Occipital lobe (tissue), 3 donors: Measurements from ENCODE around the gene MLLT6. TPM values are rescaled to one million over a fixed set of nuclear protein-coding genes. Genes with fewer than 3 reads are reported as not detected.

Experiments
- DNase-seq: peaks from one replicate; lab custom pipeline; 2025; lab: John Stamatoyannopoulos, UW
- small RNA-seq: library from RNA; depleted of rRNA; stranded (forward); fragments of <200 nt; gene quantifications from one replicate; pipeline ENCODE3, GENCODE V24; 2014
- total RNA-seq: library from RNA; depleted of rRNA; stranded (reverse); fragments of >200 nt; gene quantifications from one replicate; pipeline ENCODE4 v1.2.3, GENCODE V29; 2014

Gene MLLT6
- total RNA-seq, 1 donor from 2014 or later: 18.4 TPM

DNA sequence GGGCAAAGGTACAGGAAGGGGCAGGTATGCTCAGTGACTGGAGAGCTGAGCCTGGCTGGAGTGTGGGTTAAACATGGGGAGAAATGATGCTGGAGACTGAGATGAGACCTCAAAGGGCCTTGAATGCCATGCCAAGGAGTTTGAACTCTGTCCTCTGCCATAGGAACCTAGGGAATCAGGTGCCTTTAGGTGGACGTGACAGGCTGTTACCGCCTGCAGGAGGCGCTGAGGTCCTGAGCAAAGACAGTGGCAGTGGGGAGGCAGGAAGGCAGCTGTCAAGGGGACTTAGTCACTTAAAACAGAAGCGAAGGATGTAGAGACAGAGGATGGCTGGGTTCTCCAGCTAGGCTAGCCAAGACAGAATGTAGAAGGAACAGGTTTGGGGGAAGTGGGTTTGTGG lies 56.5 kb downstream of the MLLT6 start:
- DNase-seq: no peak

DNA sequence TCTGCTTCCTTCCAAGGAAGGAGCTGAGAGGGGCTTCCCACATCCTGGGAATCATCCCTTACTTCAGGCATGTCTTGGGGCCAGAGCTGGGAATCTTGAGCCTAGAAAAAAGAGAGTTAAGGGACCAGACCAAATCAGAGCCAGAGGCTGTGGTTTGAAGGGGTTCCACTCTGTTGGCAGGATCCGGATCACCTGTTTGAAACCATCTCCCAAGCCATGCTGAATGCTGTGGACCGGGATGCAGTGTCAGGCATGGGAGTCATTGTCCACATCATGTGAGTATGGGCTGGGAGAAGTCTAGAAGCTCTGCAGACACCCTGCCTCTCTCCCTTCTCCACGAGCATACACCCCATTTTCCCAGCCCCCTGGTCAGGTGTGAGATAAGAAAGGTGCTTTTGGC lies 57.2 kb downstream of the MLLT6 start:
- DNase-seq: no peak

DNA sequence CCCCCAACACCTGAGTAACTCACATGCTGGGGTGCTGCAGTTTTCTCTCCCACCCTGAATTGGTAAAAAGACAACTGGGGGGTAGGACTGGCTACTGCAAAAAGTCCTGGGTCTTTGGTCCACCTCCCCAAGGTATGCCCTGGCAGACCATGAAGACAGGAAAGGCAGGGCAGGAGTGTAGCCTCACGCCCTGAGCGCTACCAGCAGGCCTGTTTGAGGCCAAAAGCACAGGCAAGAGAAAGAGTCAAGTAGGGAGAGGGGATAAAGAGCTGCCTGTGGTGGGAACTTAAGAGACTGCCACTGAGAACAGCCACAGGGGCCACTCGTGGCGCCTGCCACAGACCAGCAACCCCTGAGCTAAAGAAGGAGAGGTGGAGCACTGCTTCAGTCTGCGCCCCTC lies 61.3 kb downstream of the MLLT6 start:
- DNase-seq: no peak

DNA sequence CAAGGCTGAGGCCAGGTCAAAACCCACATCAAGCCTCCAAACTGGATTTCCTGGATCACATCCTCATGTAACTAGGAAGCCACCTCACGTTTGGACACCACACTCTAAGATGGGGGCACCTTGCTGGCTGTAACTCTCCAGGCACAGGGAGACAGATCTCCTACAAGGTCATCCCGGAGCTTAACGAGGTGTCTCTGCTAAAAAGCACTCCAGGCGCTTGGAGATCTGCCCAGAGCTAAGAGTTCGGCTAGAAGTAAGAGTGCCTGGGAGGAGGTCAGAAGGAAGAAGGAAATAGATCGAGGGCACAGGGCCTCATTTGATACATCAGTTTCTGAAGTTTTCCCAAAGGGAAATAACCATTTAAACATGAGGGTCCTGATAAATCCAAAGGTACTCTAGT lies 63.3 kb downstream of the MLLT6 start:
- no peak for DNase-seq

DNA sequence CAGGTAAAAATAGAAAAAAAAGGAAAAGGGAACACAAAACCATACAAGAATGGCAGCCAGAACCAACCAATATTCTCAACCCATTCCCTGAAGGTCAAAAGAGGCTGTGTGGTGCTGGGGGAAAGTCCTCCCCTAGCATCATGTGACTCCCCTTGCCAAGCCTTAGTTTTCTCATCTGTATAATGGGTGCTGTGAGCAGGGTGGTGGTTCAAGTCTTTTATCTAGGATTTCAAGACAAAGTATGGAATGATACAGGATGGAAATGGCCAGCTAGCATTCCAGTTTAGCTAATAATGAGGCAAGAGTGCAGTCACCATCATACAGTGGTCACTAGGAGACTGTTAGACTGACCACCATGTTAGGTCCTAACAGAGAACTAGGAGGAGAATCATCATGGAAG lies 68.2 kb downstream of the MLLT6 start:
- DNase-seq: no peak

DNA sequence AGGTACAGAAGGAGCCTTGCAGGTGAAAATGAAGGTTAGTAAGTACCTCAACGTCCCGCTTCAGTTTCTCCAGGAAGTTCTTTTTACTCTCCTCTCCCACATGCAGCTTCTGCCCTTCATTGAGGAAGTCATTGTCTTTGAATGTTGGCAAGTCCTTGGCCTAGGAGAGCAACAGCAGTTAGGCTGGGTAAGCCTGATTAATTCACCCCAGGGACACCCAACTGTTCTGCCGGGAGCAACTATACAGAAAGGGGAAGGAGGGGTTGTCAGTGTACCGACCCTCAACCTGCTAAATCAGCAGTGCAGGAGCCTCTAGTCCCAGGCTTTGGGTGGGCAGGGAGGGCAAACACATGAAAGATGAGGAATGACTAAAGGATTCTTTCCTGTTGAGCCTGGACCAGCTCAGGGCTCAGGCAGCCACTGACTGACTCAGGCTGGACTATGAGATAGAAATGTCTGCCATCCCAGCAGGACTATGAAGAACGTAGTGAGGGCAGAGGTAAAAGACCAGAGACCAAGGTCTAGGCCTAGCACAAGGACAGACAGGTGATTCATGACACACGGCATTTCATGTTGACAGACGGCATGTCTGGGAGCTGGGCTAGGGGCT lies 72.7 kb downstream of the MLLT6 start:
- DNase-seq: no peak

Small RNAs within 50 kb of the gene (small RNA-seq; reads per million reads assigned to genes)
- gene MIR4726 (not detected), gene MIR4734 (not detected), gene RNA5SP440 (0.12 reads per million), gene RNU6-866P (not detected)

Other genes starting within 250 kb of the MLLT6 start
- gene SRCIN1, start 99.3 kb upstream of the MLLT6 start, total RNA-seq: 24.5 TPM
- 1.6 TPM for gene EPOP, start 30.3 kb upstream of the MLLT6 start, total RNA-seq
- 2.3 TPM for gene CISD3, start 25.1 kb downstream of the MLLT6 start, total RNA-seq
- gene PCGF2, start 43.1 kb downstream of the MLLT6 start, total RNA-seq: 4.8 TPM
- gene PSMB3, start 47.5 kb downstream of the MLLT6 start, total RNA-seq: 138 TPM
- gene PIP4K2B, start 94.3 kb downstream of the MLLT6 start, total RNA-seq: 166 TPM
- 7.8 TPM for gene CWC25, start 120.0 kb downstream of the MLLT6 start, total RNA-seq
- gene RPL23, start 148.4 kb downstream of the MLLT6 start, total RNA-seq: 1,678 TPM
- 49.4 TPM for gene LASP1, start 164.8 kb downstream of the MLLT6 start, total RNA-seq